SK-N-SH (cell line): Measurements from ENCODE around the gene KRTAP2-1. TPM values are rescaled to one million over a fixed set of nuclear protein-coding genes. Genes with fewer than 3 reads are reported as not detected.

Source experiments
- CTCF ChIA-PET: fragments of 300-600, 350-600 bp; formaldehyde crosslinking; extraction: SDS; loops from one replicate; lab custom pipeline; 2021; lab: Yijun Ruan, JAX
- POLR2A ChIA-PET: fragments of 350-600 bp; sonication (Branson Sonifier 250); formaldehyde crosslinking; extraction: SDS; loops from one replicate; lab custom pipeline; 2020; ENCODE audit warnings: antibody characterized with exemption, inconsistent platforms; lab: Yijun Ruan, JAX
- DNase-seq: peaks from one replicate; pipeline ENCODE4 v3.0.0; 2012
- H2AFZ ChIP-seq: fragments of 200-600 bp; sonication (generic); 2 replicates; pipeline ENCODE4 v1.8.1; 2016; ENCODE audit warnings: antibody characterized with exemption, mild to moderate bottlenecking, low read depth
- H3F3A ChIP-seq: fragments of 200-600 bp; sonication (generic); replicated peaks from 2 replicates; pipeline ENCODE3; 2016; ENCODE audit warnings: antibody characterized with exemption, mild to moderate bottlenecking; ENCODE audit not compliant: insufficient read depth
- H3K27ac ChIP-seq, 2 experiments: fragments of 200-500 bp in 1 of 2; fragments of 200-600 bp in 1 of 2; sonication (Bioruptor generic) in 1 of 2; sonication (generic), shearing (Covaris generic) in 1 of 2; 2 replicates each; pipeline versions ENCODE4 v1.5.1 to v1.6.1; 2014 to 2016; ENCODE audit warnings: low read depth in 2 of 2, inconsistent platforms in 1 of 2, low read length in 1 of 2, mild to moderate bottlenecking in 1 of 2, mixed read lengths in 1 of 2
- H3K27me3 ChIP-seq: fragments of 200-600 bp; sonication (generic), shearing (Covaris generic); 2 replicates; pipeline ENCODE4 v1.6.1; 2016; ENCODE audit warnings: mixed run types; ENCODE audit not compliant: insufficient read depth
- H3K36me3 ChIP-seq, 2 experiments: fragments of 200-500 bp in 1 of 2; fragments of 200-600 bp in 1 of 2; sonication (Bioruptor generic) in 1 of 2; sonication (generic) in 1 of 2; replicated peaks in 1 of 2; 2 replicates each; pipeline versions ENCODE3 to v1.5.1; 2014 to 2016; ENCODE audit warnings: low read length in 1 of 2, mild to moderate bottlenecking in 1 of 2; ENCODE audit not compliant: insufficient read depth in 2 of 2, control insufficient read depth in 1 of 2
- H3K4me1 ChIP-seq, 2 experiments: fragments of 200-500 bp in 1 of 2; fragments of 200-600 bp in 1 of 2; sonication (Bioruptor generic) in 1 of 2; sonication (generic), shearing (Covaris generic) in 1 of 2; 2 replicates each; pipeline versions ENCODE4 v1.5.1 to v1.6.1; 2014 to 2016; ENCODE audit warnings: low read depth in 1 of 2, low read length in 1 of 2, mixed run types in 1 of 2; ENCODE audit not compliant: insufficient read depth in 2 of 2, control insufficient read depth in 1 of 2
- H3K4me2 ChIP-seq: fragments of 200-600 bp; sonication (generic), shearing (Covaris generic); 2 replicates; pipeline ENCODE4 v1.6.1; 2017; ENCODE audit warnings: mixed run types
- H3K4me3 ChIP-seq, 2 experiments: fragments of 200-500 bp in 1 of 2; fragments of 200-600 bp in 1 of 2; sonication (Bioruptor generic) in 1 of 2; sonication (generic), shearing (Covaris generic) in 1 of 2; 2 replicates each; pipeline versions ENCODE4 v1.5.1 to v1.8.1; 2014 to 2016; ENCODE audit warnings: low read depth in 2 of 2, inconsistent platforms in 1 of 2, low read length in 1 of 2, mild to moderate bottlenecking in 1 of 2, mixed read lengths in 1 of 2, moderate library complexity in 1 of 2
- H3K79me2 ChIP-seq: fragments of 200-600 bp; sonication (generic); 2 replicates; pipeline ENCODE4 v1.8.1; 2017; ENCODE audit warnings: mild to moderate bottlenecking; ENCODE audit not compliant: insufficient read depth
- H3K9ac ChIP-seq: fragments of 200-600 bp; sonication (generic); 2 replicates; pipeline ENCODE4 v1.6.1; 2017; ENCODE audit warnings: mixed run types
- H3K9me2 ChIP-seq: fragments of 200-600 bp; sonication (generic); 2 replicates; pipeline ENCODE4 v1.6.1; 2017; ENCODE audit warnings: mixed run types
- H3K9me3 ChIP-seq: fragments of 200-600 bp; sonication (generic); 2 replicates; pipeline ENCODE4 v1.6.1; 2017; ENCODE audit warnings: mixed run types, mild to moderate bottlenecking, moderate library complexity
- H4K20me1 ChIP-seq: fragments of 200-600 bp; sonication (generic); 2 replicates; pipeline ENCODE4 v1.6.1; 2017; ENCODE audit warnings: mild to moderate bottlenecking, mixed run types; ENCODE audit not compliant: insufficient read depth
- ELF1 ChIP-seq: IDR thresholded peaks from 2 replicates; pipeline ENCODE4 v1.4.0; 2012
- FOXM1 ChIP-seq: IDR thresholded peaks from 2 replicates; pipeline ENCODE4 v1.4.0; 2012; ENCODE audit warnings: low read depth, mild to moderate bottlenecking
- MAX ChIP-seq: IDR thresholded peaks from 2 replicates; pipeline ENCODE4 v1.4.0; 2012; ENCODE audit warnings: low read depth
- PBX3 ChIP-seq: IDR thresholded peaks from 2 replicates; pipeline ENCODE4; 2012
- ZBTB33 ChIP-seq: IDR thresholded peaks from 2 replicates; pipeline ENCODE4 v1.4.0; 2012; ENCODE audit warnings: low read depth, borderline replicate concordance
- WGBS: methylation state at CpG from one replicate; pipeline ENCODE4 v1.1.6; 2017; ENCODE audit warnings: low lambda C conversion rate; 5-methylcytosine and 5-hydroxymethylcytosine counted together
- polyA plus RNA-seq, 3 experiments: library from polyadenylated mRNA; depleted of rRNA; stranded (reverse); fragments of >200 nt; gene quantifications; 2 replicates each; pipeline ENCODE4 v1.2.3, GENCODE V29; 2012
- TF ChIP-seq, protein P1 (sequence below): fragments of 150-350 bp; IDR thresholded peaks from 2 replicates; pipeline ENCODE4 v1.6.1; 2016; ENCODE audit warnings: mild to moderate bottlenecking, low read depth, low read length

The KRTAP2-1 gene
- polyA plus RNA-seq, 1 of the 3 experiments (the other 2 are of a cell fraction): not detected

- Histone ChIP-seq H3F3A (no peaks in the 10 kb centered on the region), H3K4me1 (no peaks in the 10 kb centered on the region), H3K9me3 (no peaks in the 10 kb centered on the region), H2AFZ (no peak overlapping the region), H3K27me3 (peaks cover 41% of the 10 kb centered on the region; the same call in 1 of the 2 replicates), H3K27ac (no peak overlapping the region), H3K4me3 (no peak overlapping the region), H3K36me3 (no peaks in the 10 kb centered on the region), H4K20me1 (no peaks in the 10 kb centered on the region), H3K9ac (no peak overlapping the region), H3K9me2 (no peaks in the 10 kb centered on the region), H3K79me2 (no peaks in the 10 kb centered on the region), H3K4me2 (no peak overlapping the region)
- DNase-seq: no peak
- TF ChIP-seq MAX: no peak
- CTCF ChIA-PET: no interaction called here
- WGBS: 17% methylated on average over 6 of the region's 6 CpGs
- POLR2A ChIA-PET: no interaction called here
Observed at GRCh38 chr17:41012326-41013120, 34.6 kb downstream of the KRTAP2-1 start.

DNA sequence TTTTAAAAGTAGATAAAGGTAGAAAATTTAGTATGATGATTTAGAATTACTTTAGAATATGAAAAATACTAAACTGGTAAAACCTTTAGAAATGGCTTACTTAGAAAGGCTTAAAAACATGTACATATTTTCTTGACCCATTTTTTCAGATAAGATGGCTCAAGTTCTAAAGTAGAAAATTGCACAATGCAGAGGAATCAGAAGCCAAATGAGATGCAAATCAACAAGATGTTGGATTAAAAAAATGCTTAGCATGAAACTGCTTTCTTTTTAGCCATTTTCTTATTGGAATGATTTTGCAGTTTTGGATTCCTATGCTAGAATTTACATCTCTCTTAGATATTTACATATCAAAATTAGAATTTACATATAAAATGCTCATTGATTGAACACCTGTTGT, 36.7 kb downstream of the KRTAP2-1 start:
- Histone ChIP-seq H3K9ac (no peak overlapping the region), H3K9me3 (no peaks in the 10 kb centered on the region), H3K4me3 (no peak overlapping the region), H3K27ac (no peak overlapping the region), H3K4me2 (no peak overlapping the region), H3K27me3 (peaks cover 31% of the 10 kb centered on the region; the same call in 1 of the 2 replicates), H4K20me1 (no peaks in the 10 kb centered on the region), H3F3A (no peaks in the 10 kb centered on the region), H3K79me2 (no peaks in the 10 kb centered on the region), H3K4me1 (no peaks in the 10 kb centered on the region), H2AFZ (no peak overlapping the region), H3K9me2 (no peaks in the 10 kb centered on the region), H3K36me3 (no peaks in the 10 kb centered on the region)
- DNase-seq: no peak
- POLR2A ChIA-PET: no interaction called here
- TF ChIP-seq FOXM1: no peak
- no peak for TF ChIP-seq PBX3
- no peak for TF ChIP-seq ELF1
- TF ChIP-seq, protein P1, sequence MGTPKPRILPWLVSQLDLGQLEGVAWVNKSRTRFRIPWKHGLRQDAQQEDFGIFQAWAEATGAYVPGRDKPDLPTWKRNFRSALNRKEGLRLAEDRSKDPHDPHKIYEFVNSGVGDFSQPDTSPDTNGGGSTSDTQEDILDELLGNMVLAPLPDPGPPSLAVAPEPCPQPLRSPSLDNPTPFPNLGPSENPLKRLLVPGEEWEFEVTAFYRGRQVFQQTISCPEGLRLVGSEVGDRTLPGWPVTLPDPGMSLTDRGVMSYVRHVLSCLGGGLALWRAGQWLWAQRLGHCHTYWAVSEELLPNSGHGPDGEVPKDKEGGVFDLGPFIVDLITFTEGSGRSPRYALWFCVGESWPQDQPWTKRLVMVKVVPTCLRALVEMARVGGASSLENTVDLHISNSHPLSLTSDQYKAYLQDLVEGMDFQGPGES: no peak
- TF ChIP-seq ZBTB33: no peak
- CTCF ChIA-PET: no interaction called here
